GM19240 (cell line): ENCODE results near the gene TAGLN2.
"Not testable (repeated sequence)": the region's sequence is repeated elsewhere in the genome, so short reads cannot be mapped to it uniquely, and the experiment has no call there.

Source experiments
- DNase-seq: peaks from one replicate; pipeline ENCODE4 v3.0.0; 2011; ENCODE audit warnings: low spot score; ENCODE audit not compliant: insufficient read length

TAGLN2 gene

DNA sequence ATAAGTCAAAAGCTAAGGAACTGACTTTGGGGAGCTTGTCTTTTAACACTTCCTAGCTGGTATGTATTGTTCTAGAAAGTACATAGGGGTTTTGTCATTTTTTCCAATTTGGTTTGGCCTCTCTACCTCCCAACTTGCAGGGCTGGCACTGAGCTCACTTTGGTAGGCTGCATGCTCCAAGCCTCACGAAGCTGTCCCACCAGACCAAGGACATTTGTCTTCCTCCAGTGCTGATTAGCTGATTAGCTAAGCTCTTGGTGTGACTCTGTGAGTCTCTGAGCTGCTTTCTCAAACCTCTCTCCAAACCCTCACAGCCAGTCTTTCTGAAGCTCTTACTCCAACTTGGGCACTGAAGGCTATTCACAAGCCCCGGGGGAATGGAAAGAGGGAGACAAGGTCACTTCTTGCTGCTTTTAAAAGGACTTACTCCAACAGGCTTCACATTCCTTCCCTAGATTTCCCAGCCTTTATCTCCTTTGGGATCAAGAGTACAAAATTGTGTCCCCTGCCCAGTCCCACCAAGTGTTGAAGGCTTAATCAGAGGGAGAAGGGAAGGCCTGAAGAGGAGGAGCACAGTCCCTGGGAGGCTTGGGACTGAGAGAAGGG, 24.4 kb downstream of the TAGLN2 start:
- DNase-seq = no peak

DNA sequence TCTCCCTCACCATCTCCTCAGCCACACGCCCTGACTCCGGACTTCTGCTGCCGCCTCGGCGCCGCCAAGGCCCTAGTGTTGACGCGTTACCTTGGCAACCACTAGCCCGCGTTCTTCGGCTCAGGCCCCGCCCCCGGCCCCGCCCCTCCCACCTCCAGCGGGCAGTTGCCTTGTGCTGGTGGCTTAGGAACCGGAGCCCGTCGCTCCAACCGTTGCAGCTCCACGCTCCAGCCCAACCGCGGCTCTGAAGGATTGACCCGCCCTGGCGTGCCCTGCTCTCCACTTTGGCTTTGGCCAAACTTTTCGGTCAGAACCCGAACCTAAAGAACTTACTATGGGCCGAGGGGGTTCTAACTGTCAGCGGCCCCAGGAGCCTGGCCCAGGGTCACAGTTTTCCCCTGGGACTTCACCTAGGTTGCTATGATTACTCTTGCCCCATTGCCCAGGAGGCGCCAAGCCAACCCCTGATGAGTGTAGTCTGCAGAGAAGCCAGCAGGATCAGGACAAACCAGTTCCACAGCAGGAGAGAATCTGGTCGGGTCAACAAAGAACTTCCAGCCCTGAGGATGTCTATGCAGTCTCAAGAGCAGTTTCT, 25.1 kb downstream of the TAGLN2 start, which contains the start of gene CFAP45:
Gene CFAP45 (minus strand): TSS at position 80 of the 595 bp plus-strand sequence. CDS start 67 bp downstream, at position 13.
- DNase-seq = no peak

DNA sequence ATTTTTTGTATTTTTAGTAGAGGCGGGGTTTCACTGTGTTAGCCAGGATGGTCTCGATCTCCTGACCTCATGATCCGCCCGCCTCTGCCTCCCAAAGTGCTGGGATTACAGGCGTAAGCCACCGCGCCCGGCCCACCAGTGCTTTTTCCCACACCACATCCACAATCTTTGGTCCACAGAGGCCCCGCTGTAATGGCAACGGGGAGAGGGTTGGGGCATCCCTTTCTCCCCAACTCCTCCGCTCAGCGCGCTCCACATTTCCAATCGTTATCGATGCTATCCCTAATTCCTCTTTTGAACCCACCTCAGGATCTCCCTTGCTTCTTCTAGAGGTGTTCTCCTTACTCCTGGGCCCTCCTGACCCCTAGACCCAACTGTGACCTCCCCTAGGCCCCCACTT, 25.7 kb downstream of the TAGLN2 start:
- not testable (repeated sequence) for DNase-seq

DNA sequence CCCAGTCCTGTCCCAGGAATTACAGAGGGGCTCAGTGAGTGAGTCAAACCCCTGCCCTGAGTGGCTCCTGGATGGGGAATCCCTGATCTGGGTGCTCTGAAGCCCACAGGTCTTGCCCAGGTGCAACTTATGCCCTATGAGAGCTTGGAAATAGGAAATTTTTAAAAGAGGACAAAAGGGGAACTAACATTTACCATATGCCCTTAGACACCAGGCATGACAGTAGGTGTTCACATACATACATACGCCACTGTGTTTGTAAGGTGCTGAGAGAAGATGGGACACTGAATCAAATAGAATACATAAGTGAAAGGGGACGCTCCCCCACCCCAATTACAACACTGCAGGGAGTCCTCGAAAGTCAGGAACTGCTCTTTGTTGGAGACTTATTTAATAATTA, 26.8 kb downstream of the TAGLN2 start:
- DNase-seq = no peak

DNA sequence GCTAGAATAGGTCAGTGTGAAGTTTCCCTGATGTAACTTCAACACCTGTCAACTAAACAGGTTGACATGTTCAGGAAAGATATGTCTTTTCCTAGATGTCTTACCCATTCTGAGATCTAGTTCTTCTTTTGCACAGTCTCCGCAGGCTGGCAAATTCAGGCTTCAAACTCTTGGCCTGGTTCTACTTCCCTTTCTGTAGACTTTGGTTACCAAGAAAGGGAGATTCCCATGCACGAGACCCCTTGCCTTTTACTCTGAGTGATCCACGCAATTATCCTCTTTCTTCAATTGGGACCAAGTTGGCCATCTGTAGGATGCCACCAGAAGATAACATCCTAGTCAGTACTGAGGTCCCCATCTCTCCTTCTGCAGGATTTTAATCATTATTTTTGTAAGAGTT, 27.3 kb downstream of the TAGLN2 start:
- no peak for DNase-seq

DNA sequence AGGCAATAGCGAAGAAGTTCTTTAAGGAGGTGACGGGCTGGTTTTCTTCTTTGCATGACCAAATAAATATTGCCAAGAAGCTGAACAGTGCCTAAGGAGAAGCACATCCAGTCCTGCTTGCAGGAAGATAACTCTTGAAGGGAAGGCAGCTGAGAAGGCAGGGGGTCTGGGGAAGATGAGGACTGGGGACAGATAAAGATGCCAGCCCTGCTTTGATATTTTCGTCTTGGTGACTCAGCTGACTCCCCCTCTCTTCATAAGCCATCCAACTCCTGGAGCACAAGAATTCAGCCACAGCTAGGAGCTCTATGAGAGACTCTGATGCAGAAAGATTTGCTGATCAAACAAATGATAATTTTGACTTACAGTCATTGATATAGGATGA, 28.8 kb downstream of the TAGLN2 start:
- no peak for DNase-seq

DNA sequence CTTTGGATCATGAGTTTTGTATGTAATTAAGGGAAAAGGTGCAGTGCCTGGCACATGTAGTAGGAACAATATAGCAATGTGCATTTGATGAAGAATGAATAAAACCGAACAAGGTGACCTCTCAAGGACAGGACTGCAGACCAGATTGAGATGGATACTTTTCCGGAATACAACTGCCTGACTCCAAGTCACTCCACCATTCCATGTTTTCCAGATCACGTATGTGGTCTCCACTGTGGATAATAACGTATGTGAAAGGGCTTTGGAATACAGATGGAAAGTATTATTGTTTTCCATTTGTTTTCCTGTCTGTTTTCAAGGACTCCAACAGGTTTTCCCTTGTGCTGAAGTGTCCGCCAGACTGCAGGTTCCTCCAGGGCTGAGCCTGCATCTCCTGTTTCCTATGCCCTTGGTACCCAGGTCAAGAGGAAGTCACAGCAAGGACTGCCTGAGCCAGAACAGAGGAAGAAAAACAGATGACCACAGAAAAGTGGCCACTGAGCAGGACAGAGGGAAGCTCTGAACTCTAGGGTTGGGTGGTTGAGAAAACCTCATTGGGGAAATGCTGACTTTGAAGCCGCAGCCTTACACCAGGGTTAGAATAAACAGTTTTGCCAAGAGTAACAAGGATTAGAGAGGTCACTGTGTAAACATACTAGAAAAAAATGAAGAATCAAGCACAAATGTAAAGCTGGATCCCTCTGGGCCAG, 29.3 kb downstream of the TAGLN2 start:
- DNase-seq = no peak

DNA sequence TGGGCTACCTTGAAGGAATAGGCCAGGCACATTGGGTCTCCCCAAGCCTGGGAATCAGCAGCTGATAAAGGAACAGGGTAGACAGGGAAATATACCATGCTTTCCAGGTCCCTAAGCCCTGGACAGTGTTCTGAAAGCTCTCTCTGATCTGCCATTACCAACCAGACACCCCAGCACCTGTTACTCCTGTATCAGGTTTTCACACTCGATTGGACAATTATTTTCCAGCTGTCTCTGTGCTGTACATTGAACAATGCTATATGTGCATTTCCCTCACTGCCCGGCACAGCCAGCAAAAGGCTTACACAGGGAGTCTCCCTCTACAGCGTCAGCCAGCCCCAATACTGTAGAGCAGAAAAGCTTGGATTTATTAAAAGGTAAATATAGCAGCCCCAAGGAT, 30.0 kb downstream of the TAGLN2 start:
- DNase-seq = no peak

DNA sequence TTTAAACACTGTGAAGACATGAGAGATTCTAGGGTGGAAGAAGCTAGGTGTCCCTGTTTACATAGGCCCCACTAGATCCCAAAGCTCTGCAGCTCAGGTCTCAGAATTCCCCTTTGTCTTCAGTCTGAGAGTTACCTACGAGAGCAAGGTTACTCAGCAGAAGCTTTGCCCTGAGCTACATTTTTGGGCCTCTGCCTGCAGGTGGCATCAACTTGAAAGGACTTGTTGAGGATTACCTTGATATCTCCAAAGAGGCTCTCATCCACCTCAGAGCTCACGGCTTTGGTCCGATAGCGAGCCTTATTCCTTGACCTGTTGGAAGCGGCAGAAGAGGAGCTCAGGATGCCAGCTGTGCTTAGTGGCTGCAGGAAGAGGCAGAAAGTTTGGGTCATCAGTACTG, 32.4 kb downstream of the TAGLN2 start:
- no peak for DNase-seq

DNA sequence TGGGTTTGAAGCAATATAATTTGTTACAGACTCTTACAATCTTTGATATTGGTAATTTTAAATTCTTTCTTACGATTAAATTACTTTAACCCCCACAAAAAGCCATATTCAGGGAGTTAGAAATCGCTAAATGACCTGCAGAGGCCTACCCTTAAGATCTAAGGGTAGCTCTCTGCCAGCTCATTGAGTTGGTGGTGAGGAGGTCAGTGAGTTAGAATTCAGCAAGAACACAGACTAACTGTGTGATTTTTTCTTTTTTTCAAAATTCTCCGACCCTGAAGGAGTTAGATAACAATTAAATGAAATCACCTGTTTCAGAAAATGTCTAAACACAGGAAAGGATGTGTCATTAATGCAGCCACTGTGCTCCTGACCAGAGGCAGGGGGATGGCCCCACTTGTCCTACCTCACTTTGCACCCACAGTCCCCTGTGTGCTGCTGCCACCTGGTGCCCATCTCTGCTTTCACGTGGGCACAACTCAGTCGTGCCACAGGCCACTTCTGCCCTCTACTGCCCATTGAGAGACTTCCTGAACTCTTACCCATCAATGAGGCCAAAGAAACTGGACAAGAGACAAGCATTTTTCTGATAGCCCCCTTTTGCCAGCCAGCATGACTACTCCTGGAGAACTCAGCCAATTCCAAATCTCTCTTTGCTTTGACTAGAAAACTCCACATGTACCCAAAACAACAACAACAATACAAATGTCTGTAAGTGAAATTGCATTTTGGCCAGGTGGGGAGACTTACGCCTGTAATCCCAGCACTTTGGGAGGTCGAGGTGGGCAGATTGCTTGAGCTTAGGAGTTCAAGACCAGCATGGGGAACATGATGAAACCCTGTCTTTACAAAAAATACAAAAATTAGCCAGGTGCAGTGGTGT, 33.8 kb downstream of the TAGLN2 start:
- peak; percentile 45 for DNase-seq

DNA sequence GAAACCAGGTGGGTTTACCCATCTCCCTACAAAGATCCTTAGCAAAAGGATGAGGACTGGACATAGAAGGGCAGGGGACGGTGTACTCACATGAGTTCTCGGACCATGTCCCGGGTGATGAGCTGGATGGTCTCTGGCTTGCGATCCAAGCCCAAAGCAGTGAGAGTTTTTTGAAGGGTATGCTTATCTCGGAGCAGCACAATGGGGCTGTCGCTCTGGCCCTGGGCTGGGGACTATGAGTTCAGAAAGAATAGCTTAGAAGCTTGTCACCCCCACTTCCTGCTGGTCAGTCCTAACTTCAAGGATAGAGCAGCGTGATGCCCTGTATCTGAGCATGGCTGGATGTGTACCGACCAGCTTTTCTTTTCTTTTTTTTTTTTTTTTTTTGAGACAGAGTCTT, 34.9 kb downstream of the TAGLN2 start:
- DNase-seq = no peak

DNA sequence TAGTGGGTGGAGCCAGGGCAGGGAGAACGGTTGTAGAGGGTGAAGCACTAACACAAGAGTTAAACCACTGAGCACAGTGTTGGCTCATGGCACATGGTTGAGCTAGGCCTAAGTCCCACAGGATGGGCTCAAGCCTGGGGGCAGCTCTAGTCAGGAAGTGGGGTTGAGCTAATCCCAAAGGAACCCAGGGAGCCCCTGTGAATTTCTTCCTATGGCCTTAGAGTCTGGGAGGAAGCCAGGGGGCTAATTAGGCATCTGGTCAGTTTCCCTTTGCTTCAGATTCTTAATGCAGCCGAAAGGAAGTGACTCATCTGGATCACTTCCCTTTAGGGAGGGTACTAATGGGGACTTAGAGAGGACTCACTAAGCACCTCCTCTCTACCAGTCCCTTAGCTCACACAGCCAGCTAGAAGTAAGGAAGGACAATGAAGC, 35.5 kb downstream of the TAGLN2 start:
- peak; percentile 70 for DNase-seq

DNA sequence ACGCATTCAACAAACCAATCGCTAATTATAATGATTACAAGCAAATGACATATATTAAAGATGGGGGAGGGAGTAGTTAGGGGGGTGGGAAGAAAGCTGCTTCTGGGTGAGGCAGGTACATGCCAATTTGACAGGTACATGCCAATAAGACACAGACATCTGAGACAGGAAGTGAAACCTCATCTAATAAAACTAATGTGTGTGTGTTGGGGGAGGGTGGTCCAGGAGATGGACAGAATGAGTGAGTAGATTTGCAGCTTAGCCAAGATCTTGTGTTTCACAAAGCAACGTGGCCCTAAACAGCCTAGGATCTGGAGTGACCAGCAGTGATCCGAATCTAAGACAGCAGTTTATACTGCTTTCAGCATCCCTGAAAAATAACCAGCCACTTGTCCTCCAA, 36.1 kb downstream of the TAGLN2 start:
- no peak for DNase-seq

DNA sequence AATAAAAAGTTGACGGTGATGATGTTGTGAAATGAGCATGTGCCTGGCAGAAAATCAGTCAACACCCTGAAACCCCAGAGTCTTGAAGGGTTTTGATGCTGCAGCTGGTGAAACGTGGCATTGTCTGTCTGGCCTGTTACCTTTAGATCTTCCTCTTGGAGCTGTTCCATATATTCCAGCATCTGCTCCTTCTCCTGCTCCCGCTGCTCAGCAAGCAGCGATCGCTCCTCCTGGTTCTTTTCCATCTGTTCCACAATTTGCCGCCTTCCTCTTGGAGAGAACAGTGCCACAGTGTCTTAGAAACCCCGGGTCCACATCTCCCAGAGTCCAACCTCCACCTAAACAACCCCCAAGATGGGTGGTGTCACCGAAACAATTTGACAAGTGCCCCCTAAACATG, 41.0 kb downstream of the TAGLN2 start:
- no peak for DNase-seq

DNA sequence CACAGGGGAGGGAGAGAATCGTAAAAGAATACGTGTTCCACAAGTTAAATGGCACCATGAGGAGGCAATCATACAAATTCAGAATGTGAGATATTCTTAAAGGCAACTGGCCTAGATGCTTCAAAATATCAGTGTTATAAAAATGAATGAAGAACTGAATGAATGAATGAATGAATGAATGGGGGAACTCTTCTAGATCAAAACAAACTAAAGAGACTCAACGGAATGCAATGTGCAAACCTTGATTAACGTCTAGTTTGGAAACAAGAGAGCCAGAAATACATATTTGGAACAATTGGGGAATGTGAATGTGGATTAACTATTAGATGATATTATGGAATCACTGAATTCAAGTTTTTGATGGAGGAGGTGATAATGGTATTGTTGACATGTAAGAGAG, 42.2 kb downstream of the TAGLN2 start:
- no peak for DNase-seq

DNA sequence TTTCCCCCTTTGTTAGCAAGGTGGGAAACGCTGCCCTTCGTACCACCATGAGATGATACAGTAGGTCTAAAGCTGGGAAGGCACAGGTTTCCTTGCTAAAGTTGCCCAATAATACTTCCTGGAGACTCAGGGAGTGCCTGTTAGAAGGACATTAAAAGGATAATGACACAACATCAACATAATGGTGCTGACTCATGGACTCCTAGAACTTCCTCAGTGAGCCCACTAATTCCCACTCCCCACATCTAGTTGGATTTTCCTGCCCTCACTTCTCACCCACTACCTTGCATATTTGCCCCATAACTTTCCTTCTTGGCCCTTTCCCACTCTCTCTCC, 42.8 kb downstream of the TAGLN2 start:
- no peak for DNase-seq

DNA sequence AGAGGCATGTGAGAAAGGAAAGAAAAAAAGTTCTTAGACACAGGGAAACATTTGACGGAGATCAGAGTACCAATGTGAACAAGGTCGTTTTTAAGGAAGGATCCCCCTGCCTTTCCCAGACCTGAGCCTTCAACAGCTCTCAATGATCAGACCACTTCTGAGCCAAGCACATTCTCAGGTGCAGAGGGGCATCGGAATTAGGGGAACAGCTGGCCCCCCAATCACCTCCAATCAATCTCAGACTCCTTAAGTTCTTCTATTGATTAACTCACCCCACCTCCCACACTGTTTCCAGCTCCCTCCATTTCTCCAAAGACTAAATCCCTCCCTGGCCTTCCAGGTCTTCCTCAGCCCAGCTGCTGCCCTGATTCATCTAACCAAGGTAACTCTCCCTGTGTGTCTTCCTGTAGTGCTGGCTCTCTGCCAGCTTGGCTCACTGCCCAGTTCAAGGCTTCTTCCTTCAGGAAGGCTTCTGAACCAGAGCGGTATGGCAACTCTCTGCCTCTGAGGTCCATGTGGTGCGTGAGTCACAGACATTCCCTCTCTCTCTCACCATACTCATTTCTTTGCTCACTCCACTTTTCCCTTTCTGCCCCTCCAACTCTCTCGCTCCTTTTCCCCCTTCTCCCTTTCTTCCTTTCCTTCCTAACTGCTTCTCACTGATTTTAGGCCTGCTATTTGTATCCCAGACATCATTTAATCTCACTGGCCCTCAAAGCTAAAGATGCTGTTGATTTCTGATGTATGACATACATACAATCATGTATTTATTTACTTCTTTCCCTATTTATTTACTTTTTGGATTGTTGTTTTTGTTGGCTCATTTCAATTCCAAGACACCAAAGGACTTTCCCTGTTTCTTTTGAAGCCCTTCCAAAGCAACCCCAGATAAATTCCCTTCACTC, 43.4 kb downstream of the TAGLN2 start:
- no peak for DNase-seq

DNA sequence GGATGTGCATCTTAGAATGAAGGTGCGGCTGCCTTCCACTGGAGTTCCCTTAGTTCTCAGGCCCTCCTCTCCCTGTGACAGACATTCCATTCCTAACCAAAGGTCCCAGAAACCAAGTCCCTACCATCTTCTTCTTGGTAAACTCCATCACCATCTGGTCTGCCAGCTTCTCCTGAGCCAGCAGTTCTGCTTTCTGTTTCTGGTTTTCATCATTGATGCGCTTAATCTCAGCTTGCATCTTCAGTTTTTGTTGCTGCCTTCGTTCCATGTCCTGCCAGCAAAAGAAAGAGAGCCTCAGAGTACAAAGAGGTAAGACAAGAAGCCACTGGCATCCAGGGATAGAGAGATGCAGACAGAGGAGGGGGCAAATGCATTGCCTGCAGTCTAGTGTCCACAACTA, 44.9 kb downstream of the TAGLN2 start:
- DNase-seq = no peak

DNA sequence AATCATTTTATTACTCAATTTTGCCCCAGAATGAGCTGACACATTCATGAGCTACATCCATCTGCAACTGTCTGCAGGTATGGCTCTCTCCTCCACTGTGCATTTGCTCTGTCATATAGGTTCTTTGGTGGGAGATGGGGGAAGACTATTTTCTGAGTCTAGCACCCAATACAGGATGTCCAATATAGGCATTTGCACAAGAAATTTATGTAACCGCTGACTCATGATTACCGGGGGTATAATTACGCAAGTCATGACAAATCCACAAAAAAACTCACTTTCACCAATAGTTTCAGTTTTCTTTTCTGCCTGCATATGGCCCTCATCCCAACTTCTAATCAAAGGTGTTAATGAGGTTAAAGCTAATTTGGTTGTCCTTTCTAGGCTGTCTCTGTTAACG, 45.3 kb downstream of the TAGLN2 start:
- DNase-seq = no peak

DNA sequence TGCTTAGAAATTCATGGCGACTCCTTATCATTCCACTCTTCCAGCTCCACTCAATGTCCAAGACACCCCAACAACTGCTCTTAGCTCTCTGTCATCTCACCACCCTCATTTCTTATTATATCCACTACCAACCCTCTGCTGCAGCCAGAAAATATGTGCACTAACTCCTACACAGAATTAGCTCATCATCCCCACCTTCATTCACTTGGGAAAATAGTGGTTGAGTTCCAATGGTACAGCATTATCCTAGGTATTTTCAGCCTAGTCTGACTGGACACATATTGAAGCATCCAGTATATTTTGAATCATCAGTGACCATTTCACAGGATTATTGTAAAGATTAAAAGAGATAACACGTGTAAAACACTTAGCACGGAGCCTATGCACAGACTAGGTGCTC, 46.2 kb downstream of the TAGLN2 start:
- DNase-seq = no peak
